SU-DHL-6 (cell line): Measurements from ENCODE around the gene STK32C.

Experiments
- CTCF ChIP-seq: fragments of 200-600 bp; sonication (generic); IDR thresholded peaks from one replicate; pipeline ENCODE4 v1.5.1; 2017; ENCODE audit warnings: antibody characterized with exemption, mild to moderate bottlenecking, low read length, moderate library complexity; ENCODE audit not compliant: insufficient read depth, poor library complexity, severe bottlenecking
- EZH2phosphoT487 ChIP-seq: fragments of 200-600 bp; sonication (generic), shearing (Covaris generic); conservative IDR thresholded peaks from 2 replicates; pipeline ENCODE4 v1.6.1; 2018; ENCODE audit warnings: mild to moderate bottlenecking, antibody characterized with exemption, low read length, moderate library complexity, mixed read lengths

DNA sequence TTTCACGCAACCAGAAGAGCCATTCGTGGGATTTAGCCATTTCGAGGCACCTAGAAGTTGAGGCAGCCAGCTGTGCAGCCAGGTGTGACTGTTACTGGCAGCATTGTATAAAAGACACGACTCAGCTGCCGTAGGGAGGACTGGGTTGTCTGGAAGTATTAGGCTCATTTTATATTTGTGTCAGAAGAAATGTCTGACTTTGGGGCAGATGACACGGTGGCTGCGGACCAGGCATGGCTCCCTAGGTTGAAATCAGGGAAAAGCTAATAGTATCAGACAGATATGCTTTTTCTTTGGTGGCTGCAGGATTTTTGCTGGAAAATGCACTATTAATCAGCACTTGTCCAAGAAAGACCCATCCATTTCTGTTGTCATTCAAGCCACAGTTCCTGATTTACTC lies 125.2 kb downstream of the STK32C start:
- no peak for TF ChIP-seq CTCF
- no peak for TF ChIP-seq EZH2phosphoT487
